NOMO-1 treated with dmso at 0.1 percent for 144 hours (cell line): Measurements from ENCODE around the gene PPP2R3A.

Source experiments
- DNase-seq: peaks from one replicate; lab custom pipeline; 2025; ENCODE audit not compliant: unreplicated experiment; lab: John Stamatoyannopoulos, UW

The PPP2R3A gene

DNA sequence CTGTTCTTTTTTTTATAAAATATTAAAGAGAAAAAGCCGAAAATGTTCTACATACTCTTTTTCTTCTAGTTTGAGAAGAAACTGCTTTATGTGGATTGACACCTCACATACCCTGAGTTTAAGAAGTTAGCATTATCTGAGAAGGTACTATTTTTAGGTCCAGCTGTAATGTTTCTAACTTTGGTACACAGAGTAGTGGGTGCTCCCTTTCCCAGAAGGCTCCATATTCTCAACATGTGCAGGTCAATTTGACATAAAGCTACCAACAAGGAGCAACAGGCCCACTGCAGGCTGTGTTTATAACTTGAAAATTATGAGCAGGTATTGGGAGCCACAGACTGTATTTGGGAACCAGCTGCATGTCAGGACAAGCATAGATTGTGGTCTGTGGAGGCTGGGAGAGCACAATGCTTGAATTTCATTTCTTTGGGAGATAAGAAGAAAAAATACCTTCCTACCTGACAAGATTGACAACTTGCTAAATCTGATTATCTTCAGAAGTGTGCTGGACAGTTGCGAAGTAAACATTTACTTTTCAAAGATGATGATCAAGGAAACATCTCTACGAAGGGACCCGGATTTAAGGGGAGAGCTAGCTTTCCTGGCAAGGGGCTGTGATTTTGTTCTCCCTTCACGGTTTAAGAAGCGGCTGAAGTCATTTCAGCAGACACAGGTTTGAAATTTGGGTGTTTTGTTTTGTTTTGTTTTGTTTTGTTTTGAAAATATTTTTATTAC lies 57.2 kb downstream of the PPP2R3A start:
- DNase-seq: no peak

DNA sequence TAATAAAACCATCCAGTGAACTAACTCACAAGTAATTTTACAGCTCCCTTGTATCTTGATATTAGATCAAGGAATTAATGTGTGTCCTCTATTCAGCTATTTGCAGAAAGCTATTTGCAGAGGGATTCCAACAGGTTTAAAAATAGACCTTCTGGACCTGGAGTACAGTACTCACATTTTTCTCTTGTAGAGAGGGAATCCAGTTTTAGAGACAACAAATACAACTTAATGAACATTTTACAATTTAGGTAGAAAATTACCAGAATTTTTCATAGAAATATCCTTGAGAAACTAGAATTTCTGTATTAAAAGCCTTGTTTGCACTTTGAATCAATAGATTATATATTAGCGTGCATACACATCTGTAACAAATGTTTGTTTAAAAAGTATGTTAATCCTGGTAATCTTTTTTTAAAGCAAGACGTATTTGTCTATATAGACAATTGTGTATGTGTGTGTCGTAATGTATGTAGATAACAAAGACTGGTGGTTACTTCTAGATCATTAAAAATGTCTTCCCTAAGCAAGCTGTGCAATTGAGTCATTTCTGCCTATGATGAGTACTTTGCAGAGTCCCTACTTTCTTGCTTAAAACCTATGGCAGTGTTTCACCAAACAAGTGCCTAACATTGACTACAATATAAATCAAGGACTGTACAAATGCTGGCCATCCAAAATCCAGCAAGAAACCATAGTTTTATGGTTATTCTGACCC lies 57.9 kb downstream of the PPP2R3A start:
- no peak for DNase-seq

- no peak for DNase-seq
Measured at GRCh38 chr3:136036306-136036705, 70.8 kb downstream of the PPP2R3A start.

- no peak for DNase-seq
Measured at GRCh38 chr3:136038668-136039067, 73.1 kb downstream of the PPP2R3A start.

DNA sequence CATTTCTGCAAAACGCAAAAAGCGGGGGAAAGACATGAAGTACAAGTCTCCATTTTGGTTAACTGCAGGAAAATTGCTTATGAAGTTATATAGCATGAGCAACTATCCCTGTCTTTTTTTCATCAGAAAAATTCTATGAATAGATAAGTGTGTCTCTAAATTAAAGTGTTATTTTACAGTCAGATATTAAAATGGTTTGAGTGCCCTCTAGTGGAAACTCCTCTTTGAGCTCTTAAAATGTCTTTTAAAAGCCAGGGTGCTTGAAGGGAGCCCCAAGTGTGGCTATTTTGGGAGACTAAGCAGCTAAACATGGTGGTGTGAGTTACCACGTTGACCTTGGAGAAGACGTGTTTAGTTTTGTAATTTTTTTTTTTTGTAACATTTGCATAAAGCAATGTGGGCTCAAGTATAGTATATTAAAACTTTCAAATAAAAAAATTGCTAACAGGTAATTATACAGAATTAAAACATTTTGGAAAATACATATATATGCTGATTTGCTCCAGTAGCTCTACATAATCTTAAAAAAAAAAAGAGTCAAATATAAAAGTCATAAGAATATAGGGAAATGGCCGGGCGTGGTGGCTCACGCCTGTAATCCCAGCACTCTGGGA lies 77.2 kb downstream of the PPP2R3A start:
- DNase-seq: no peak

GRCh38 chr3:136044980-136045745 lies 79.6 kb downstream of the PPP2R3A start:
- DNase-seq: no peak

DNA sequence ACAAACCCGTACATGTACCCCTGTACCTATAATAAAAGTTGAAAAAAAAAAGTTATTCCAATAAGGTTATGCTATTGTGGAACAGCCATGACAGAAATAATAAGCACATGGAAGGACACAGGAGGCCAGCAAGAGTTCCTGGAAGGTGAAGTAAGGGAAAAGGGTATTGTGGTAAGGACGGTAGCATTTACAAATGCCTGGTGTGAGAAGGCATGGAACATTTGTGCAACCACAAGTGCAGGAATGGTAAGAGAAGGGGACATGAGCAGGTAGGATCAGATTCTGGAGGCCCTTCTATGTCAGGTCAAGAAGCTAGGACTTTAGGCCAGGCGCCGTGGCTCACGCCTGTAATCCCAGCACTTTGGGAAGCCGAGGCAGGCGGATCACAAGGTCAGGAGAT lies 82.5 kb downstream of the PPP2R3A start:
- DNase-seq: no peak

- no peak for DNase-seq
Measured at GRCh38 chr3:136050250-136050649, 84.7 kb downstream of the PPP2R3A start.

- no peak for DNase-seq
Measured at GRCh38 chr3:136055491-136055890, 90.0 kb downstream of the PPP2R3A start.

- no peak for DNase-seq
Measured at GRCh38 chr3:136067211-136067610, 101.7 kb downstream of the PPP2R3A start.

DNA sequence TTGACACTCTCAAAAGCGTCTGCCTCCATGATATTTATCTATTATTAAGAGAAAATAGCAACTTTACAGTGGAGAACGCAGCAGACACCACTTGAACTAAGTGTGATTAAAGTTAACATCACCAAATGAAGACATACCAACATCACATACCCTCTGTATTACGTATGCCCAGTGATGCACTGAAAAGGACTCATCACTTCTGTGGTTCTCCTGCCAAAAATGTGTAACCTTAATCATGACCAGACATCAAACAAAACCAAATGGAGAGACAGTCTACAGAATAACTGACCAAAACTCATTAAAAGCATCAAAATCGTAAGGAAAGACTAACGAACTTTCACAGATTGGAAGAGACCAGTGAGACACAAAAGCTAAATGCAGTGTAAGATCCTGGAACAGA lies 103.2 kb downstream of the PPP2R3A start:
- no peak for DNase-seq

DNA sequence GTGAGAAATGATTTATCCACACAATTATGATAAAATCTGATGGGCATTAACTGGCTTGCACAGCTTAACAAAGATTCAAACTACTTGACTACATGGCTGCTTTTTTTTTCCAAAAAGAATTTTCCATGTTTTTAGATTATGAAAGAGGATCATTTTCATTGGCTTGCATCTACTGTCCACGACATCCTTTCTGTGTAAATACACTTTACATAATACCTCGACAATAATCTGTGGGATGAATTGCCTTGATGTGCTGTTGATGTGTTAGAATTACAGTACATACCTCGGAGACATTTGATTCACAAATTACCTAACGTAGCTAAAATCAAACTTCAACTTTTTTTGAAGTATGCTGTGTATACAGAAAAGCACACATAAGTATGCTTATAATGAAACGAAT lies 104.4 kb downstream of the PPP2R3A start:
- no peak for DNase-seq

GRCh38 chr3:136070334-136070733 lies 104.8 kb downstream of the PPP2R3A start:
- DNase-seq: no peak

DNA sequence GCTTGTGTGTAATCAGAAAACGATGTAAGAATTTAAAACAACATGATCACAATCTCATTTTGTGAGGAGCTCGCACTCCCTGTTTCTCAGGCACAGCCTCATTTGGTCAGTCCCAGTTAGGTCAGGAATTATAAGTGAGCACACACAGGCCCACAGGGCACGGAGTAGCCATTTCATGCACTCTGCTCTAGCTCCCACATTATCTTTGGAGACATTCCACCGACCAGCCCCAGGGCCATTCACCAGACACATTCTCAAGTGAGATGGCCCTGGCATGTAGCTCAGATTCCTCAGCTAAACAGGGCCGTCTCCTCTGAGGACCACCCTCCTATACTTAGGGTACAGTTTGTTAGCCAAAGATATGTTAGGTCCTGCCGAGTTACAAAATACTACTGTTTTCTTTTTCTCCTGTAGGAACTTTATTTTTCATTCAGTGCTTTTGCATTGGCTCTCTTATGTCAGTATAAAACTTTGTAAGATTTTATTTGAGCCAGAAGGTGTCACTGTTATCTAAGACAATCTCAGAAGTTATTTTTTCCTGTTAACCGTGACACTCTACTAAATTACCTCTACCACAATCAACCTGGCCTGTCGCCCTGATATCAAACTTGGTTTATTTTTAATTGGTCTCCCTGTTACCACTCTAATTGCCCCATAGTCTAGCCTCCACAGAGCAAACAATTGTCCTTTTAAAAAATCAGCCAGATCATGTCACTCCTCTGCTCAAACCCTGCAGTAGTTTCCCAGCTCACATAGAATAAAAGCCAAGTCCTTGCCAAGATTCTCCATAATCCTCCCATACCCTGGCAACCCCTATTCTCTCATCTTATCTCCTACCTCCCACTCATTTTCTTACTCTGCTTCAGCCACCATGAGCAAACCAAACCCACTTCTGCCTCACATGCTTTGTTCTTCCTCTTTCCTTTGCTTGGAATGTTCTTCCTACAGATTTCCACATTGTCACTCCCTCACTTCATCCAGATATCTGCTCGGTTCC lies 105.7 kb downstream of the PPP2R3A start:
- DNase-seq: no peak

GRCh38 chr3:136074546-136075170 lies 109.1 kb downstream of the PPP2R3A start:
- no peak for DNase-seq

GRCh38 chr3:136075218-136075808 lies 109.8 kb downstream of the PPP2R3A start:
- peak; percentile 29 for DNase-seq

- peak; percentile 74 for DNase-seq
Measured at GRCh38 chr3:136075811-136076210, 110.3 kb downstream of the PPP2R3A start.

- DNase-seq: no peak
Measured at GRCh38 chr3:136078421-136079364, 113.2 kb downstream of the PPP2R3A start.
